Transverse colon (tissue), 4 donors: ENCODE measurements around the gene CCL27. TPM values are rescaled to one million over a fixed set of nuclear protein-coding genes. Genes with fewer than 3 reads are reported as not detected.
A peak's percentile ranks its signal among the peaks of the same experiment; 100 is the strongest.

ENCODE experiments used
- DNase-seq: peaks from one replicate; pipeline ENCODE4 v3.0.0-alpha.2; 2019
- H3K27ac ChIP-seq, 4 donors: fragments of 200-600 bp; sonication (generic); 2 replicates each; pipeline ENCODE4 v1.5.1; 2016 to 2018; ENCODE audit warnings: inconsistent platforms in 4 of 4
- H3K27me3 ChIP-seq: fragments of 200-600 bp; sonication (generic); 2 replicates; pipeline ENCODE4 v1.5.1; 2017; ENCODE audit warnings: inconsistent platforms
- H3K36me3 ChIP-seq, 4 donors: fragments of 200-600 bp; sonication (generic); 2 replicates each; pipeline ENCODE4 v1.5.1; 2017 to 2019; ENCODE audit warnings: inconsistent platforms in 4 of 4
- H3K4me1 ChIP-seq, 4 donors: fragments of 200-600 bp; sonication (generic); 2 replicates each; pipeline ENCODE4 v1.5.1; 2017 to 2020; ENCODE audit warnings: inconsistent platforms in 4 of 4
- H3K4me3 ChIP-seq, 4 donors: fragments of 200-600 bp; sonication (generic); 1 replicate in 1 of 4; 2 replicates in 3 of 4; pipeline versions ENCODE4 v1.5.1 to v1.6.1; 2017 to 2019; ENCODE audit warnings: inconsistent platforms in 4 of 4
- H3K9me3 ChIP-seq, 2 donors: fragments of 200-600 bp; sonication (generic); 2 replicates each; pipeline ENCODE4 v1.5.1; 2017 to 2019; ENCODE audit warnings: inconsistent platforms in 2 of 2
- EP300 ChIP-seq: sonication (generic); formaldehyde crosslinking; IDR thresholded peaks from one replicate; pipeline ENCODE4 v1.6.1; 2017; ENCODE audit warnings: antibody characterized with exemption, low read depth
- POLR2A ChIP-seq: fragments of 450-650 bp; IDR thresholded peaks from one replicate; pipeline ENCODE4 v1.6.1; 2016; ENCODE audit warnings: antibody characterized with exemption, mild to moderate bottlenecking, moderate library complexity
- POLR2AphosphoS5 ChIP-seq, 3 donors: sonication (generic); formaldehyde crosslinking; IDR thresholded peaks; one replicate each; pipeline ENCODE4 v1.6.1; 2016; ENCODE audit warnings: antibody characterized with exemption in 3 of 3
- WGBS, 2 donors: methylation state at CpG; one replicate each; pipeline ENCODE4 v1.1.5; 2018; ENCODE audit warnings: low coverage in 1 of 2; 5-methylcytosine and 5-hydroxymethylcytosine counted together
- in situ Hi-C, 4 donors: fragments of 200-750 bp; cut with MboI; loops; one replicate each; pipeline versions ENCODE4 v1.15.0 to v1.15.1; 2017; ENCODE audit warnings: low sequenced_read_pairs in 3 of 4, low pct_ligation_motif_present in 1 of 4, low pct_unique_long_range_greater_than_20kb in 1 of 4
- intact Hi-C: fragments of 100-400 bp; cut with DNase I; formaldehyde crosslinking; loops from one replicate; pipeline ENCODE4 v1.15.1; 2023; ENCODE audit warnings: low total_unique reads
- total RNA-seq, 4 donors: library from RNA; depleted of rRNA; stranded (reverse); fragments of >200 nt; gene quantifications; one replicate each; pipeline ENCODE4 v1.1.0, GENCODE V29; 2016
- TF ChIP-seq, protein P1 (sequence below), 5 experiments: fragments of 200-600 bp in 3 of 5; fragments of 450-650 bp in 2 of 5; sonication (generic) in 3 of 5; IDR thresholded peaks; 1 replicate in 2 of 5; 2 replicates in 3 of 5; pipeline ENCODE4 v1.5.1; 2016 to 2017; ENCODE audit warnings: antibody characterized with exemption in 5 of 5, inconsistent platforms in 3 of 5, mild to moderate bottlenecking in 2 of 5, moderate library complexity in 1 of 5

The CCL27 gene
- total RNA-seq, 4 donors from 2014 or later, result not detected

GRCh38 chr9:34675869-34676268 is 13.4 kb upstream of the CCL27 start:
- Histone ChIP-seq H3K27ac (no peak overlapping the region), H3K9me3 (no peaks in the 10 kb centered on the region), H3K4me1 (no peaks in the 10 kb centered on the region), H3K36me3 (no peaks in the 10 kb centered on the region), H3K4me3 (no peak overlapping the region), H3K27me3 (no peaks in the 10 kb centered on the region)
- TF ChIP-seq POLR2A (no peak), POLR2AphosphoS5 (IDR thresholded peaks at IDR 0.05) (no peak)
- in situ Hi-C loops (no loop called here), intact Hi-C loops (loop anchor here (5.0 kb wide), 1 partner anchor 649 kb away; no protein-coding TSS in a partner anchor)
- 98 to 100% methylated on average over 2 of the region's 2 CpGs for WGBS, 2 donors
- DNase-seq, result no peak

DNA sequence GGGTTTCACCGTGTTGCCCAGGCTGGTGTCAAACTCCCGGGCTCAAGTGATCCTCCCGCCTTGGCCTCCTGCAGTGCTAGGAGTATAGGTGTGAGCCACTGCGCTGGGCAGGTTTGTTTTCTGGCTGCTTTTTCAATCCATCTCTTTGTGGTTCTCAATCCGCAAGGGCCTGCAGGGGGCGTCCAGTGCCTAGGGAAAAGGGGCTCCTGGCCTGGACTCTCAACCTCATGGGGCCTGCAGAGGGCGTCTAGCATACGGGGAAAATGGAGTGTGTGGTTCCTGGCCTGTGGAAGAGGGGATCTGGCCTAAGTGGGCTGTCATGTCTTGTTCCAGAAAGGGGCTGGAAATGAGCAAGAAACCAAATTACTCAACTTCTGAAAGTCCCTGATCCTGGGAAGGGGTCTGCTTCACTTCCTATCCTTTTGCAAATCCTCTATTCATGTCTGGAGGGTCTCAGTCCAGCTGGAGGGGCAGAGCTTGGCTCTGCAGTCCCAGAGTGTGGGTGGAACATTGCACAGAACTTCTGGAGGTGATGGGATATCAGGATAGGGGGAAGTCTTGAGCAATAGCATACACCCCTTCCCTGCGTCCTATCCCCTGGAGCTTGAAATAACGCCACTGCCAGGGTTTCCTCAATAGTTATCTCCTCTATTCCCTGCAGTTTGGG is 12.7 kb upstream of the CCL27 start:
- Histone ChIP-seq H3K9me3 (no peaks in the 10 kb centered on the region), H3K27ac (no peak overlapping the region), H3K4me1 (no peaks in the 10 kb centered on the region), H3K27me3 (no peaks in the 10 kb centered on the region), H3K36me3 (no peaks in the 10 kb centered on the region), H3K4me3 (no peak overlapping the region)
- no peak for TF ChIP-seq POLR2A
- TF ChIP-seq, protein P1, sequence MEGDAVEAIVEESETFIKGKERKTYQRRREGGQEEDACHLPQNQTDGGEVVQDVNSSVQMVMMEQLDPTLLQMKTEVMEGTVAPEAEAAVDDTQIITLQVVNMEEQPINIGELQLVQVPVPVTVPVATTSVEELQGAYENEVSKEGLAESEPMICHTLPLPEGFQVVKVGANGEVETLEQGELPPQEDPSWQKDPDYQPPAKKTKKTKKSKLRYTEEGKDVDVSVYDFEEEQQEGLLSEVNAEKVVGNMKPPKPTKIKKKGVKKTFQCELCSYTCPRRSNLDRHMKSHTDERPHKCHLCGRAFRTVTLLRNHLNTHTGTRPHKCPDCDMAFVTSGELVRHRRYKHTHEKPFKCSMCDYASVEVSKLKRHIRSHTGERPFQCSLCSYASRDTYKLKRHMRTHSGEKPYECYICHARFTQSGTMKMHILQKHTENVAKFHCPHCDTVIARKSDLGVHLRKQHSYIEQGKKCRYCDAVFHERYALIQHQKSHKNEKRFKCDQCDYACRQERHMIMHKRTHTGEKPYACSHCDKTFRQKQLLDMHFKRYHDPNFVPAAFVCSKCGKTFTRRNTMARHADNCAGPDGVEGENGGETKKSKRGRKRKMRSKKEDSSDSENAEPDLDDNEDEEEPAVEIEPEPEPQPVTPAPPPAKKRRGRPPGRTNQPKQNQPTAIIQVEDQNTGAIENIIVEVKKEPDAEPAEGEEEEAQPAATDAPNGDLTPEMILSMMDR (IDR thresholded peaks at IDR 0.05), result peak; percentile 44 to 67 (median 54)
- DNase-seq, result peak; percentile 78
- 30 to 36% methylated on average over 5 to 10 of the region's 10 CpGs for WGBS, 2 donors
- in situ Hi-C loops (no loop called here), intact Hi-C loops (loop anchor here (5.0 kb wide), 1 partner anchor 648 kb away; no protein-coding TSS in a partner anchor)

DNA sequence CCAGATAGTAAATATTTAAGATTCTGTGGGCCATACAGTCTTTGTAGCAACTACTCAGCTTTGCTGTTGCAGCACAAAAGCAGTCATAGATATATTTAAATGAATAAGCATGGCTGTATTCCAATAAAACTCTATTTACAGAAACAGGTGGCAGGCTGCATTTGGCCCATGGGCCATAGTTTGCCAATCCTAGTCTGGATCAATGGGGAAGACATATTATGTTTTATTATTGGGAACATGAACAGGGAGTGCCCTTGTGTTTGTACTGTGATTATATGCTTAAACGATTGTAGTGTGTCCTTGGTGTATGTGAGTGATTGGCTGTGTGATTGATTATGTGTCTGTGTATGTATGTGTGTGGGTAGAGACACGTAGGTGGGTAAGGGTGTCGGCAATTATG is 12.0 kb upstream of the CCL27 start:
- WGBS, 2 donors, result 66 to 67% methylated on average over 3 of the region's 3 CpGs
- no peak for DNase-seq
- intact Hi-C loops (no loop called here), in situ Hi-C loops (no loop called here)
- Histone ChIP-seq H3K36me3 (no peaks in the 10 kb centered on the region), H3K4me1 (no peaks in the 10 kb centered on the region), H3K9me3 (no peaks in the 10 kb centered on the region), H3K4me3 (no peak overlapping the region), H3K27ac (no peak overlapping the region), H3K27me3 (no peaks in the 10 kb centered on the region)
- TF ChIP-seq, protein P1 (IDR thresholded peaks at IDR 0.05), result no peak
- TF ChIP-seq EP300 (no peak), POLR2A (no peak), POLR2AphosphoS5 (IDR thresholded peaks at IDR 0.05) (no peak)

DNA sequence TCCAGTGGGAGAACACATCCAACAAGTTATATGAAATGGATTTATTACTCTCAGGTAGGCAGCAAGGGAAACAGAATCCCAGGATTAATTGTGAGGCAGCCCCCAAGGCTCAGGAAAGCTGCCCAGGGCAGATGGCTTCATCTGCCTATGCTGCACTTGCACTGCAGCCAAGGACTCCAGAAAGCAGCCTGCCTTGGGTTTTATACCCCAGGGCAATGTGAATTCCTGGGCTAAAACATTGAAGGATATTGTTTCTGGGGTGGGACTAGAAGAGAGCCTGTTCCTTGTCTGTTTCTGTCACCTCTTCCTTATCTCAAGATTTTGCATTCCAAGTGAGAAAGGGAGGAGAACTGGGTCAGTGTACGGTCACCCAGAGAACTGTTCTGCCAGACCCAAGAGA is 8.8 kb upstream of the CCL27 start:
- DNase-seq, result no peak
- in situ Hi-C loops, result no loop called here
- Histone ChIP-seq H3K27ac (no peak overlapping the region), H3K27me3 (no peaks in the 10 kb centered on the region), H3K9me3 (no peaks in the 10 kb centered on the region), H3K36me3 (no peaks in the 10 kb centered on the region), H3K4me3 (no peak overlapping the region), H3K4me1 (peaks cover 0 to 6% (median 5%) of the 10 kb centered on the region in 4 donors)
- TF ChIP-seq POLR2AphosphoS5 (IDR thresholded peaks at IDR 0.05) (no peak), POLR2A (no peak), EP300 (no peak)
- TF ChIP-seq, protein P1 (IDR thresholded peaks at IDR 0.05), result no peak
- WGBS, 2 donors, result 80 to 86% methylated on average over 1 of the region's 1 CpG
- intact Hi-C loops, result no loop called here
